Choroid plexus epithelial cell (primary cell): ENCODE data around the gene STXBP5.

Experiments
- DNase-seq: peaks from one replicate; pipeline ENCODE4 v3.0.0-alpha.2; 2010; ENCODE audit warnings: low read depth
- H3K4me3 ChIP-seq: 2 replicates; pipeline ENCODE4 v1.5.1; 2011; ENCODE audit warnings: low read depth, mild to moderate bottlenecking, control low read depth, low read length, moderate library complexity
- TF ChIP-seq, protein P1 (sequence below): conservative IDR thresholded peaks from 2 replicates; pipeline ENCODE4 v1.5.1; 2011; ENCODE audit warnings: low read depth, mild to moderate bottlenecking, control low read depth, inconsistent platforms, low read length, moderate library complexity

The STXBP5 gene

DNA sequence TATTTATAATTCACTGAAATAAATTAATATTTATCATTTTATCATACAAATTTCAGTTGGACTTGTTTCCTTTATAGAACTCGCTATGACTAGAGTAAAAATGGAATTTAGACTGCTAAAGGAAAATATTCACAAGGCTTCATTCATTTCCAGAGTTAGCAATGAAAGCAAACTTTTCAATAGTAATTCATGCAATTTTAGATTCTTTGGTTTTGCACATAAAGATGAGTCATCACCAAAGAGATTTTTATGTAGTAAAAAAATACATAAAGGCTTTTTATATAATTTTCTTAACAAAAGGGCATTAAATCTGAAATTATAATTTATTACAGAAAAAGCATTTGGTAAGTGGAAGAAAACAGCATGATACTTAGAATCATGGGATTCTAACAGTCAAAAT, 37.2 kb upstream of the STXBP5 start:
- no peak overlapping the region for H3K4me3 ChIP-seq
- TF ChIP-seq, protein P1, sequence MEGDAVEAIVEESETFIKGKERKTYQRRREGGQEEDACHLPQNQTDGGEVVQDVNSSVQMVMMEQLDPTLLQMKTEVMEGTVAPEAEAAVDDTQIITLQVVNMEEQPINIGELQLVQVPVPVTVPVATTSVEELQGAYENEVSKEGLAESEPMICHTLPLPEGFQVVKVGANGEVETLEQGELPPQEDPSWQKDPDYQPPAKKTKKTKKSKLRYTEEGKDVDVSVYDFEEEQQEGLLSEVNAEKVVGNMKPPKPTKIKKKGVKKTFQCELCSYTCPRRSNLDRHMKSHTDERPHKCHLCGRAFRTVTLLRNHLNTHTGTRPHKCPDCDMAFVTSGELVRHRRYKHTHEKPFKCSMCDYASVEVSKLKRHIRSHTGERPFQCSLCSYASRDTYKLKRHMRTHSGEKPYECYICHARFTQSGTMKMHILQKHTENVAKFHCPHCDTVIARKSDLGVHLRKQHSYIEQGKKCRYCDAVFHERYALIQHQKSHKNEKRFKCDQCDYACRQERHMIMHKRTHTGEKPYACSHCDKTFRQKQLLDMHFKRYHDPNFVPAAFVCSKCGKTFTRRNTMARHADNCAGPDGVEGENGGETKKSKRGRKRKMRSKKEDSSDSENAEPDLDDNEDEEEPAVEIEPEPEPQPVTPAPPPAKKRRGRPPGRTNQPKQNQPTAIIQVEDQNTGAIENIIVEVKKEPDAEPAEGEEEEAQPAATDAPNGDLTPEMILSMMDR, result no peak

DNA sequence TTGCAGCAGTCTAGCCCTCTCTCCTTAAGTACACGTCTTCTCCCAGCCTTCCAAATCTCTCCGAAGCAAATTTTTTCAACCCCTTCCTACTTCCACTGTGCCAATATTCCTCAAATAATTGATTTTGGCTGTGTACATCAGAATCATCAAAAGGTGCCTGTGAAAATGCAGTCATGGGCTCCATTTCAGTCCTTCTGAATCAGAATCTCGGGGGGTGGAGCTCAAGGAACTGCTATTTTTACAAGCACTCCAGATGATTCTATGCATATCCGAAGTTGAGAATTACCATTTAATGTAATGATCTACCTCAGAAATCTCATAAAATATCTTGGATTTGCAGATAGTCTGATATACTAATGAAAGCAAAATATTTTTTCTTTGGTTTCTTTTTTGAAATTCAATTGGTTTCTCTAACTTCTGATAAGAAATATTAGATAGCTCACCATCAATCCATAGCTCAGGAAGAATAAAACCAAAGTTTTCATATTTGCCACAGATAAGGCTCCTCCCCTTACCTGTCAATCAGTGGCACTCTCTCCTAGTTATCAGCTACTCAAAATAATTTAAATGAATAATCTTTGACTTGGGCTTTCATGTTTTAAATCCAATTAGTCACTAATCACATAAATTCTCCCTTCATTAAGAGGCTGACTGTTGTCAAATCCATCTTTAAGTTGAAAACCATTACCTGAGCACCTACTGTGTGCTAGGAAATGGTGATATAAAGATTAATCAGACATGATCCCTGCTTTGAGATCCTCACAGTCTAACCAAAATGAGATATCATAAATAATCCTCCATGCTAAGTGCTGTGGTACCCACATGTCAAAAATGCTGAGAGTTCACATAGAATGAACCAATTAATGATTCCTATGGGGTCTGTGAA, 36.4 kb upstream of the STXBP5 start:
- TF ChIP-seq, protein P1, result no peak
- H3K4me3 ChIP-seq, result no peak overlapping the region
- DNase-seq, result no peak

More for the DNA sequence above, 37.2 kb upstream of the STXBP5 start:
- DNase-seq, result peak; percentile 23

DNA sequence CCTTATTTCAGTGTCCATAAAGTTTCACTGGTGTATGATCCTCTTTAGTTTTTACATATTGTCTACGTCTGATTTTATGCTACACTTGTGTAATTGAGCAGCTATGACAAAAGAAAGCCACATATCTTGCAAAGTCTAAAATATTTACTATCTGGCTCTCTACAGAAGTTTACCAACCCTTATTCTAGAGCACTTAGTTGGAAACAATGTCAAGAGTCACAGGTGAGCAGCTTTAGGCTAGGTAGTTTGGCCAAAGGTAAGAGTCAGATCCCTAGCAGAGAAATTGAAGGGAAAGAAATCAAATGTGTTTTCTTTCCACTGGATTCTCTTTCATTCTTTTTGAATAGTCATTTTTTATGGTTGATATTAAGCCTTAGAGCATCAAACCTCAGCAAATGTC, 34.7 kb upstream of the STXBP5 start:
- H3K4me3 ChIP-seq, result no peak overlapping the region
- TF ChIP-seq, protein P1, result no peak
- no peak for DNase-seq

DNA sequence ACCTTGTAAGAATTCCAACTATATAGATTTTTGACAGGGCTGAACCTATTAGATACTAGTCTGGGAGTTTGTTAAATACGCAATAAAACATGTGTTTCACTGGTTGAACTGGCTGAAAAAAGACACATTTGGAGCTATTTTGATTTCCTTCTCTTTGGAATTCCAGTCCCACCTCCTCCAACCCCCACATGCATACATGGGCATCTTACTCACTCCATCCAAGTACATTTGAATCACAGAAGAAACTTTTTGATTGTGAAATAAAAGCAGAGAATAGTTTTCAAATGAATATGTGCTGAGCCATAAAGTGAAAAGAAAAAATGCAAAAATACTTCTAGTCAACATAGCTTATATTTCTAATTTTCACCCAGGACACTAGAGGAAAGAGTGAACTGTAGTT, 33.9 kb upstream of the STXBP5 start:
- TF ChIP-seq, protein P1, result no peak
- no peak overlapping the region for H3K4me3 ChIP-seq
- peak; percentile 90 for DNase-seq

DNA sequence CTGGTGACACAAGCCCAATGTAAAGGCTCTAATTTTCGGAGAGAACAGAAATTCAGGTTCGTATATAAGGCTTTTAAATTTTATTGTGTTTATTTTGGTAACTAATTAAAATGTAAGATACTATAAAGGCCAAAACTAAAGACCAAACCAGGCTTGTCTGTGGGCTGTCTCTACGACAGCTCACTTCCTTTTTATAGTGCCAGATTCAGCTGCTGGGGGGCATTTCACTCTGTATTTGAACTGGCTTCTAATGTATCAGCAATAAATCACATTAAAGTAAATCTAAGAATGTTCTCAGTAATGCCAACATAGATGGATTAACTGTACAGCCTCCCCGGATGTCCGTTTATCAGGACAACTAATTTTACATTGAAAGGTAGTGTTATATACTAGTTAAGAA, 31.1 kb upstream of the STXBP5 start:
- TF ChIP-seq, protein P1, result no peak
- DNase-seq, result no peak
- no peak overlapping the region for H3K4me3 ChIP-seq

DNA sequence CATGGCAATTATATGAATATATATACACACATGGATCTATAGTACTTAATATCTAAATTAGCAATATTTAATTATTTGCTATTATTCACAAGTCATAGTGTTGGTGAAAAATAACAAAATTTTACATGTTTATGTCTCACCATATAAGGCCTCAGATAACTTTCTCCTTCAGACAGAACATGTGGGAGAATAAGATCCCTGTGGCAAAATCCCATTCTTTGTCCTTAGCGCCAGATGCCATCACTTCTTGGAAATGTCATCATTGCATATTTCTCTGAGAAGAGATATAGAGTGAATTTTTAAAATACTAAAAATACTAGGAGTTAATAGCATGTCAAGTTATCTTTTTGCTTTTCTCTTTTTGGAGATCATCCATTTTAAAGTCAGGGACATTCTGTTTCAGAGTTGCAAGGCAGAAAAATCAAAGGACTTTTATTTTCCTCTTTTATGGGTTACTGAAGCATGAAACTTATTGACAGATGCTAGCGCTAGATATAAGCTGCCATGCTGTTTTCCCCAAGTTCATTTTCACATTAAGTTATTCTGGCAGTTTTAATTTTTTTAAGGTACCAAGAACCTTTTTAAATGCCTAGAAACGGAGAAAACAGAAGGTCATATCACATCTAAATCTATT, 30.4 kb upstream of the STXBP5 start:
- no peak overlapping the region for H3K4me3 ChIP-seq
- TF ChIP-seq, protein P1, result no peak
- no peak for DNase-seq

DNA sequence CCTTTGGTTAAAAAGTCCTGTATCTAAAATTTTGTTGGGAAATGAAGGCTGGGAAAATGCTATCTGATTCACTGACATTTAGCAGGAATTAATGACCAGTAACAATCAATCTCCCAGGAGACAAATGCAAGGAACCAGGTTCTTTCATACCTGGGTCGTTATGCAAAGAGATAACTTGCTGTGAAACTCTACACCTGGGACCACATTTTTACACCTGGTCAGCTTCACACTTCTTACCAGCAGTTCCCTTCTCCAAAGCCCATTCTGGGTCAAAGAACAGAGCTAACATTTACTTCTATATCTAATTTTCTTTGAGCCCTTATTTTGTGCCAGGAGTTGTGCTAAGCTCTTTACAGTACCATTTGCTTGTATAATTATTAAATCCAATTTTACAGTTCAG, 27.4 kb upstream of the STXBP5 start:
- TF ChIP-seq, protein P1, result no peak
- DNase-seq, result no peak
- no peak overlapping the region for H3K4me3 ChIP-seq
